Measurements from ENCODE around the gene PTPRM. TPM values are rescaled to one million over a fixed set of nuclear protein-coding genes. Genes with fewer than 3 reads are reported as not detected.

Gene PTPRM
- 10 to 100 TPM; 53.4 to 64.7 TPM for total RNA-seq
- long read RNA-seq, donor 1, partial matches to known transcripts, result 15 of 34 reads
- long read RNA-seq, donor 1, other reads (novel, unspliced or antisense), result 19 of 34 reads
- long read RNA-seq, donor 2, partial matches to known transcripts, result 13 of 25 reads
- long read RNA-seq, donor 2, other reads (novel, unspliced or antisense), result 12 of 25 reads

DNA sequence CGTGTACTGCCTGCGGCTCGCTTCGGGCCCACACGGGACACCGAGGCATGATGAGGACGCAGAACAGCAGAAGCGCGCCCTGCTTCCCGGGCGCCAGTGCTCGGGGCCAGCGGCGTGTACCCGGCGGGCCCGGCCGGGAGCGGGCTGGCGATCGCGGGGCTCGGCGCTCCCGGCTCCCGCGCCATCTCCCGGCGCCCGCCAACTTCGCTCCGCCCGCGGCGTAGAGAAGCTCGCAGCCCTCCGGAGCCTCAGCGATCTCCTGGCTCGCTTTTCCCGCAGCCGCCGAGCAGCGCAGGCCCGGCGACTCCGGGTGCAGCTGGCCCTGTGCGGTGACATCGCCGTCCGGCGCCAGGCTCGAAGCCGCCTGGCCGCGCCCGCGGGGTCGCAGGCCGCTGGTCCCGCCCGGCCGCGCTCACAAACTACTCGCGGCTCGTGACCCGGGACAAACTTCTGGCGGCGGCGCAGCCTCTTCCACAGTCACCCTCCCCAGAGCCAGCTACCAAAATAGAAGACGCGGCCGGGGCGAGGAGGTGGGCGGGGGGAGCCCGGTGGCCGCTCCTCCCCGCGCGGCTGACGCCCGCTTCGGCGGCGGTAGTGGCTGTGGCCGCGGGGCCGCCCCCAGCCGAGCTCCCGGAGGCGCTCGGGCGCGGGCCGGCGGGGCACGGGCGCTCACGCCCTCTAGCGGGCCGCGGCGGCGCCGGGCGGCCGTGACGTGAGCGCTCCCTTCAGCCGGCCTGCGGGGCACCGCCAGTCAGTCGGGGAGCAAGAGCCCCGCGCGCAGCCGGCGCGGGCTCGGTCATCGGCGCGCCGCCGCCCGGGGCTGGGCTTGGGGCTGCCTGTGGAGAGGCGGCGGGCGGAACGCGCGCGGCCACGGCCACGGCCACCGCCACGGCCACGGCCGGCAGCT lies at the start of gene PTPRM:
Gene PTPRM (plus strand): TSS at position 750 of the 907 bp plus-strand sequence. CDS start 503 bp downstream, outside the sequence.
- DNase-seq (ENCODE audit: low spot score), result peak; percentile 97
- intact Hi-C loops (cut with DNase I), result loop anchor here (5.0 to 10.0 kb wide), 2 partner anchors 292 to 295 kb away; no protein-coding TSS in a partner anchor

DNA sequence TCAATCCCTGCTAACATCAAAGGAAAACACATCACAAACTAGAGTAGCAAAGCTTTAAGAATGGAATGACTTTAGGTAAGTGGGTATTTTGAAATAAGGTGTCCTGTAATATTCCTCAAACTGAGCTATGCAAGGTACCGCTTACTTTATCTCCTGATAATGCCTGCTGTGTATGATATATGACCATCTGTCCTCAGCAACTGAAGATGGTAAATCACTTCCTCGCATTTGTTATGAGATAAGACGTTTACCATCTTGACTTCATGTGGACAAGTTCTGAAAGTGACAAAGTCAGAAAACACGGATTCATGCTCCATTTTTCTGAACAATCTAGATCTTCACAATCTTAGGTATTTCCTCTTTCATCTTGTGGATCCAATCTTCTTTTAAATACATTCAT lies 49.3 kb upstream of the PTPRM start:
- no peak for DNase-seq (ENCODE audit: low spot score)
- intact Hi-C loops (cut with DNase I), result no loop called here

- no peak for DNase-seq (ENCODE audit: low spot score)
- intact Hi-C loops (cut with DNase I), result no loop called here
Observed at GRCh38 chr18:7520200-7520785, 46.8 kb upstream of the PTPRM start.

DNA sequence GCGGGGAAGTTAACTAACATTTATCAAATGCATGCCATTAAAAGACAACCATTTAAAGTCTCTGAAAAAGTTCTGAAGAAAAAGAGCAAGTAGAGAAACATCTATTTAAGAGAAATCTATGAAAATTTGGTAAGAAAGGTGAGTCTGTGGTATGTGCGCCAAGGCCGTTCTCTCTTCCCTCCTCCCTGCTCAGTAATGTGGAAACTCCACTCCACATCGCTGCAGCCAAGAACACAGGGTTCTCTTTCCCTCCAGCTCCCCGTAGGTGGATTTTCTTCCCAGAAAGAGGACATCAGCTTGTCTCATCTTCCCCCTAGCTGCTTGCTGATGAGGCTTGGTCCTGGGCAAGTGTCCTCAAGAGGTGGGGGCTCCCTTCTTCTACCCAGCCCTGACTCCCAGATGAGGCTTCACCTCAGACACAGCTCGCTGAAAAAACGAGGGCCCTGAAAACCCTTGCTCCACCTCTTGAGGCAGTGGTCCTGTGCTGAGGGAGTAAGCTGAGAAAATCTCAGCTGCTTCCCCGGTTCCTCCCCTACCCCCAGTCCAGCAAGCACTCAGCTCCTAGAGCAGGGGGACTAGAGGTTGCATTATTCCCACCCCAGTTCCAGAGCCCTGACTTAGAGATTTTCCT lies 45.8 kb upstream of the PTPRM start:
- intact Hi-C loops (cut with DNase I), result no loop called here
- no peak for DNase-seq (ENCODE audit: low spot score)

DNA sequence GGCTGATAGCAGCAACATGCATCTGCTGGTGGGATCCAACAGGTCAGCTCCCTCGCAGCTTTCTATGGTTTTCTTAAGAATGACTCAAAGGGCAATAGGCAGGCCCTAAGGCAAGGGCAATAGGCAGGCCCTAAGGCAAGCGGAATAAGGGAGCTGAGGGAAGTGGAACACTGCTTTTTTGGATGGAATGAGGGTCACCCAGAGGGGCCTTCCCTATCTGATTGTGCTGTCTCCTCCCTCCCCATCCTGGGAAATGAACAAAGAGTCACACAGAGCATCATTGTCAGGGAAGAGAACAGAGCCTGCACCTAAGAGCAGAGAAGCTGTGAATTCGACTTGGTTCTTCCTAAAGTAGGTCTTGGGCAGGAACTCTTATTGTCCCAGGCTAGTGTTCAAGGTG lies 43.3 kb upstream of the PTPRM start:
- intact Hi-C loops (cut with DNase I), result no loop called here
- no peak for DNase-seq (ENCODE audit: low spot score)

DNA sequence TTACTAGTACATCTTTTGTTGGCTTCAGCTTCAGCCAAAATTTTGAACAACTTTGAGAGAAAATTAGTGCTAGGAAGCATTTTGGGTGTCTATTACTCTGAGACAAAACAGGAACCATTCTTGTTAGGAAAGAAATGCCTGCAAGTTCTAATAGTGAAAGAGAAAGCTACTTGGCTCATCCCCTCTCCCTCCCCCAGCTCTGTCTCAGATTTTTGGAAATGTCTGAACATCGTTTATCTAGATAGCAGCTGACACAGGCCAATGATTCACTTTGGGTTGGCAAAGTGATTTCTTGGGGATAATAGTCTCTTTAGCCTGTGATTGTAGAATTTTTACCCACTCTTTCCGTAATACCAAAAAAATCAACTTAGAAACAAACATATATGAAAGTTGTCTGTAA lies 42.3 kb upstream of the PTPRM start:
- no peak for DNase-seq (ENCODE audit: low spot score)
- intact Hi-C loops (cut with DNase I), result loop anchor here in 1 of 2 donors (5.0 kb wide), 1 partner anchor 577 kb away; no protein-coding TSS in a partner anchor

- DNase-seq (ENCODE audit: low spot score), result no peak
- intact Hi-C loops (cut with DNase I), result no loop called here
Observed at GRCh38 chr18:7532942-7533341, 34.2 kb upstream of the PTPRM start.

GRCh38 chr18:7535436-7536205 lies 31.5 kb upstream of the PTPRM start:
- intact Hi-C loops (cut with DNase I), result no loop called here

GRCh38 chr18:7537145-7537544 lies 30.0 kb upstream of the PTPRM start:
- DNase-seq (ENCODE audit: low spot score), result no peak
- intact Hi-C loops (cut with DNase I), result no loop called here

More at GRCh38 chr18:7535436-7536205, 31.5 kb upstream of the PTPRM start:
- no peak for DNase-seq (ENCODE audit: low spot score)

DNA sequence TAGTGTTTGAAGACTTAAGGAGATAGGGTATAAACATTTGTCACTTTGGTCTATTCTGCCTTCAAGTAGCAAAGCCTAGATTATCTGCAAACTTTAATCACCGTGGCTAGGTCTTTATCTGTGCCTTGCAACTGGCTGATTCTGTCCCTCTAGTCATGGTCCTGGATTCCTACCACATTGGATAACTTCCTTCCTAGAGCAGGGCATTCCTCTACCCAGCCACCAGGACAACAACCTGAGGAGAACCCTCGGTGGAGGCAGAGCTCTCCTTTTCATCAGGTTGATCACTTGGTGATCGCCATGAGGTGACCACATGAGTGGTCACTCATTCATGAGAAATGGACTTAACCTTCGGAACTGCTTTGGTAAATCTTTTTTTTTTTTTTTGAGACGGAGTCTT lies 25.3 kb upstream of the PTPRM start:
- DNase-seq (ENCODE audit: low spot score), result no peak
- intact Hi-C loops (cut with DNase I), result no loop called here

GRCh38 chr18:7544686-7545085 lies 22.4 kb upstream of the PTPRM start:
- intact Hi-C loops (cut with DNase I), result no loop called here
- no peak for DNase-seq (ENCODE audit: low spot score)

DNA sequence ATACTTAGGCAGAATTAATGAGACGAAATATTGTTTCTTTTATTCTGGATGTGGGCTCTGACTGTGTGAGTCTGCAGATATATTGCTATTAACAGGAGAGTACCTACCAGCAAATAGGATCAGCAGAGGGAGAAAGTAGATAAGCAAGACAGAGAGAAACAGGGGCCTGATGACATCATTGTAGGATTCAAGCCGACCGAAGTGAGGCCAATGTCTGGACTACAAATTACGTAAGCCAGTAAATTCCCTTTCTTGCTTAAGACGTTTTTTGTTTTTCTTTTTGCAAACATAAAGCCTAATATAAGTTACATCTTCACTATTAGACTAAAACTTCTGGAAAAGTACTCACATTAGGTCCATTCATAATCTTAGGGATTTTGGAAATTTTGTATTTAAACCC lies 21.4 kb upstream of the PTPRM start:
- intact Hi-C loops (cut with DNase I), result no loop called here
- no peak for DNase-seq (ENCODE audit: low spot score)

DNA sequence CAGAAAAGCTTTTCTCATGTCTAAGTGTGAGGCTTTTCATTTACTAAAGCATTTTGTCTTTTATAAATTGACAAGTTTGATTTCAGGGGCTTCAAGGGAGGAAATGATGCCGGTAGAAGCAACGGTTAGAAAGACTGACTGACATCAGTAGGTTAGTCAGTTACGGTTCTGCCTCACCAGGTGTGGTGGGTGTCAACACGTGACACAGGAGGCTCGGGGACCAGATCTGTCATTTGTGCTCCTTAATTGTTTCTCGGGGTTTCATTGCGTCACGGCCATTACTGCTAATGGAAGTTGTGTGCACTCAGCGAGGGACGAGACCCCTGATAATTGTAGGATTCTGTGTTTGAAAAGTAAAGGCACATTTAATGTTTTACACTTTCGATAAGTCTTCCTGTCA lies 18.9 kb upstream of the PTPRM start:
- DNase-seq (ENCODE audit: low spot score), result no peak
- intact Hi-C loops (cut with DNase I), result no loop called here

GRCh38 chr18:7548721-7549120 lies 18.4 kb upstream of the PTPRM start:
- intact Hi-C loops (cut with DNase I), result no loop called here
- DNase-seq (ENCODE audit: low spot score), result no peak

GRCh38 chr18:7557973-7558372 lies 9.1 kb upstream of the PTPRM start:
- no peak for DNase-seq (ENCODE audit: low spot score)
- intact Hi-C loops (cut with DNase I), result no loop called here

- DNase-seq (ENCODE audit: low spot score), result no peak
- intact Hi-C loops (cut with DNase I), result no loop called here
Observed at GRCh38 chr18:7558769-7559168, 8.3 kb upstream of the PTPRM start.

DNA sequence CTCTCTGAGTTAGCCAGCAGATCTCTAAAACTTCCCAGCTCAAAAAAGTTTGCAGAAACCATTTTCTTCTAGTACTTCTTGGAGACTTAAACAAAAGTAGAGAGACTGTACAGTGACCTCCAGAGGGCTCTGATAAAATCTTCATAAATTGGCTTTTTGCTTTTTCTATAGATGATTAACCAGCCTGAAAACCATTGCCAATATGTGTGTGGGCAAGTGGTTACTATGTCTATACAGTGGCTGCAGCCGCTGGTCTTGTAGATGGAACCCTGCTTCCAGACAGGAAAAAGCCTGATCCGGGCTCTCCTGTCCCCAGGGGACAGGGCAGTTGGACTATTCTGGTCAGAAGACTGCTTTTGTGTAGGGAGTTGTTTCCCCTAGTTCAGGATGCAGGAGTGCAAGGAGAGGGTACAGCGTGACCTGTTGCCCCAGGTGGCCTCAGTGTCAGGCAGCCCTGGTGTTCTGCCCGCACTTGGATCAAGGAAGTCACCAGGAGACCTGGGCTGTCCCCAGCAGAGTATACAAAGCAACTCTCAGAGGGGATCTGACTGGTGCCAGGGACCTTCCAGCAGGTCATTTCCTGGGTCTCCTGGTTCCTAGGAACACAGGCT lies 7.3 kb upstream of the PTPRM start:
- intact Hi-C loops (cut with DNase I), result loop anchor here in 1 of 2 donors (10.0 kb wide), 1 partner anchor 285 kb away; no protein-coding TSS in a partner anchor
- DNase-seq (ENCODE audit: low spot score), result no peak

DNA sequence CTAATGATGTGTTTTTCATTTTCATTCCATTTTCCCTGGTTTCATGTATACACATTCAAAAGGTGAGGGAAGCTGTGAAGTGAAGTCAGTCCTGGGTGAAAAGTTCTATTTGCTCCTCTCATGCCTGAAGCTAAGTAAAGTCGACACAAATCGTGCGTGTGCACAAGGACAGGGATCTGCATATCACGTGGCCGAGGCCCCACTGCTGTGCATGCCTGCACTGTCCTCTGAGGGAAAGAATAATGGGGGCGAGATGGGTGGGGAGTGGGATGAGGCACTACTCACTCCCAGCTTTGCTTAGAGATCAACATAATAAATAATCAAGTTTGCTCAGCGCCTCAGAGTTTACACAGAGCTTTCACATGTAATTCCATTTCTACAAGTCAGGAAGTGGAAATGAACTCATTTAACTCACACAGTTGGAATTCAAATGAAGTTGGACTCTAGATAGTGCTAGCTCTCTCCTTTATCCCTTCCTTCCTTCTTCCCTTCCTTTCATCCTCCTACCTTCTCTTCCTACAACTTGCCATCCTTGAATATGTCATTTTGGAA lies 5.1 kb upstream of the PTPRM start:
- intact Hi-C loops (cut with DNase I), result loop anchor here in 1 of 2 donors (10.0 kb wide), 1 partner anchor 287 kb away; no protein-coding TSS in a partner anchor
- no peak for DNase-seq (ENCODE audit: low spot score)
